Central memory CD4-positive, alpha-beta T cell (primary cell): ENCODE measurements around the gene WDFY3.

ENCODE experiments used
- DNase-seq: peaks from one replicate; pipeline ENCODE4 v3.0.0; 2022

WDFY3 gene

GRCh38 chr4:84786478-84786877 lies 180.0 kb downstream of the WDFY3 start:
- no peak for DNase-seq

DNA sequence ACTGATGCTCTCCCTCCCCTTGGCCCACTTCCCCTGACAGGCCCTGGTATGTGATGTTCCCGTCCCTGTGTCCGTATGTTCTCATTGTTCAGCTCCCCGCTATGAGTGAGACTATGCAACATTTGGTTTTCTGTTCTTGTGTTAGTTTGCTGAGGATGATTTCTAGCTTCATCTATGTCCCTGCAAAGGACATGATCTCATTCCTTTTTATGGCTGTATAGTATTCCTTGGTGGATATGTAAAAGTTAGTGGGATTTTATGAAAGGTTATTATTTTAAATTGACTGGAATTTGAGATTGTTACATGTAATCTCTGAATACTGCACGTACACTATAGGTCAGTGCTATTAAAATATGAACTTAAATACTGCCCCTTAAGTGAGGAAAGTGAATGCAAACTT lies 184.0 kb downstream of the WDFY3 start:
- DNase-seq: no peak

DNA sequence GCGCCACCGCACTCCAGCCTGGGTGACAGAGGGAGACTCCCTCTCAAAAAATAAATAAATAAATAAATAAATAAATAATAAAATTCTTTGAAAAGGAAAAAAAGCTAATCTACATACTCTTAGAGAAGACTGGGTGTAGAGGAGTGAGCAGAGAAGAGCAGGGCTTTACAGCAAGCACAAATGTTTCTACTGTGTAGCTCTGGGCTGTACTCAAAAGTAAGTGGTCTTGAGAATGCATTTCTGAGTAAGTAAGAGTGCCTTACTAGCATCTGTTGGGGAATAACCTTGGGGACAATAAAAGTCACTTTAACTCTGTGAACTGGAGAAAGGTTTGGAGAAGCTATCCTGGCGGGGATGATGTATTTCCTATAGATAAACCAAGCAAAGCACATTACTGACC lies 185.8 kb downstream of the WDFY3 start:
- DNase-seq: no peak

GRCh38 chr4:84778041-84778440 lies 188.4 kb downstream of the WDFY3 start:
- DNase-seq: no peak

GRCh38 chr4:84767168-84767567 lies 199.3 kb downstream of the WDFY3 start:
- no peak for DNase-seq

GRCh38 chr4:84753321-84753972 lies 213.0 kb downstream of the WDFY3 start:
- DNase-seq: no peak

GRCh38 chr4:84751707-84752106 lies 214.8 kb downstream of the WDFY3 start:
- no peak for DNase-seq

- DNase-seq: no peak
These were observed 215.6 kb downstream of the WDFY3 start for GRCh38 chr4:84750960-84751283.

DNA sequence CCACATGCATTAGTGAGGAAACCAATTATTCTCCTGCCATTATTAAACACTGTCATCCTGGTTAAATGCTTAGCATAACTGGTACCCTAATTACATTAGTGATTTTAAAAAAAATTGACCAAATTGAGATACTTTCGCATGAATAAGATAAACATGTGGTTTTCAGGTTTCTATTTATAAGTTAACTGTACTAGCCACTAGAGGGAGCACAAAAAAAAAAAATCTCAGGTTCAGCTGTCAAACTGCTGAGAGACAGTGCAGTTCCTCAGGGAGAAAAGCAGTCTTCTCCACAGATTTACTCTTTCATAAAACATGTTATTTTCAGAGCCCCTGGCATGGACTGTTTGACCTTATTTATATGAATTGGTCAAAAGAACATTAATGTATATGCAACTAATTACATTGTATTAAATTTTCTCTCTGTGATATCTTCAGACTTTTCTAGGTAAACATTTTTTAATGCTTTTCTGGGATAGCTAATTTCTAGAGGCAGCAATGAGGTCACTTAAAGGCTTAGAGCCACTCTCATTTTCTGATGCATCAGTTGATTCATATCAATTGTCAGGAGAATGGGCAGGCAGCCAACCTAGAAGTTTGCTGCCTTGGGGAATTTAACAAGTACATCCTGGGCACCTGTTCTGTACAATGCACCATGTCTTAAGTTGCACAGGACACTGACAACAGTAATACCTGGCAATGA lies 216.1 kb downstream of the WDFY3 start:
- DNase-seq: peak; percentile 6

- no peak for DNase-seq
These were observed 226.4 kb downstream of the WDFY3 start for GRCh38 chr4:84740057-84740456.

DNA sequence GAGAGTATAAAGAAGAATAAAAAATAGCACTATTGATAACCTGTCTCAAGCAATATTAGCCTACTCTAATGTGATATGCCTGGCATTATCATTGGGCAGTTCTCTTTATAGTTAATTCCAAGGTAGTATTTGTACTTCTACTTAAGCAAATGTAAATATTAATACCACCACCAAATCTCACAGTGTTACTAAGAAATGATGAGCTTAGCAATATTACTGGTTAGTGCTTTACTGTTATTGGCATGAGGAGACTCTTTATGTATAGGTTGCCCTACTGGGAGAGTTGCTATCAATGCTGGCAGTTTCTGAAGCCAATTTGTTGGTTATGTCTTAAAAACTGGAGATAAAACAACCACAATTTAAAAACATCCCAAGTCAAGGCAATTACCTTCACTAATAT lies 227.9 kb downstream of the WDFY3 start:
- DNase-seq: no peak

DNA sequence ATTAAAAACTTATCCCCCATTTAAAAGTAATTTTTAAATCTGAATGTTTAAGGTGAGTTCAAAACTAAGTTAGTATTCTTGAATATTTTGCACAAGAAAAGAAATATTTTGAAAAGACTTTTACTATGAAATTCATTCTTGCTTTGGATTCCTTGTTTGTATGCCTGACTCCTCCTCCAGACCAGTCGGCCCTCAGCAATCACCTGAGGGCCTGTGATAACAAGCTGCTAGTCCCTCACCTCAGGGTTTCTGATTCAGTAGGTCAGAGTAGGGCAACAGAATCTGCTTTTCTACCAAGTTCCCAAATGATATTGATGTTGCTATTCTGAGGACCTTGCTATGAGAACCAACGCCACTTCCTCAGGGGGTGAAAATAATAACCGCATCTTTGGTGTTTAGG lies 228.8 kb downstream of the WDFY3 start:
- no peak for DNase-seq

- DNase-seq: no peak
These were observed 232.5 kb downstream of the WDFY3 start for GRCh38 chr4:84734037-84734436.

- no peak for DNase-seq
These were observed 233.0 kb downstream of the WDFY3 start for GRCh38 chr4:84733343-84734033.

DNA sequence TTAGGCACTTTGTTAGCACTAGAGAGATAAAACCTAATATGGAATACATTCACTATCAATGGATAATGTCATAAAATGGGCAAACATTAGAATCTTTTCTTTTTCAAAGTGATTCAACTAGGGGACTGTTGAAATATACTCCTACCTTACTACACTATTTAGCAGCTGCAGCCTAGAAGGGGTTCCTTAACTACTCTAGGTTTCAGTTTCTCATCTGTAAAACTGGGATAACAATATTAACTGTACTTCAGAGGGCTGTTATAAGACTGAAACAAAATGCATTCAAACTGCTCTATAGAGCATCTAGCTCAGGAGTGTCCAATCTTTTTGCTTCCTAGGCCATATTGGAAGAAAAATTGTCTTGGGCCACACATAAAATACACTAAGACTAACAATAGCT lies 236.1 kb downstream of the WDFY3 start:
- DNase-seq: no peak

DNA sequence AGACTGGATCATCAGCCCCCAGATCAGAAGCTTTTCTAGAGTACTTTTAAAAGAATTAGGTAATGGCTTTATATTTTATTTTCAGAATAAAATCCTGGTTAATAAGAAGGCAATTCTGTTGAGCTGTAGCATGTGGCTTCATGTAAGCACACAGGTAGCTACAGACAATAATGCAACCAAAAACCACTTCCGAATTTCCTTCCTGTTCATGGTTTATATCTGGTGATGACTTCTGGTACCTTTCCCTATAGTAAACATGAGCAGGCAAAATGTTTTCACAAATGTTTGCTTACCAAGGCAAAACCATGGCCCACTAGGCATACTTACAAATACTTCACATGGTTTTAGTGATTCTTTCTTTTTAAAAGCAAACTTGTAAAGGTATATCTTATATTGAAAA lies 239.0 kb downstream of the WDFY3 start:
- DNase-seq: no peak

- no peak for DNase-seq
These were observed 240.1 kb downstream of the WDFY3 start for GRCh38 chr4:84726356-84726755.

DNA sequence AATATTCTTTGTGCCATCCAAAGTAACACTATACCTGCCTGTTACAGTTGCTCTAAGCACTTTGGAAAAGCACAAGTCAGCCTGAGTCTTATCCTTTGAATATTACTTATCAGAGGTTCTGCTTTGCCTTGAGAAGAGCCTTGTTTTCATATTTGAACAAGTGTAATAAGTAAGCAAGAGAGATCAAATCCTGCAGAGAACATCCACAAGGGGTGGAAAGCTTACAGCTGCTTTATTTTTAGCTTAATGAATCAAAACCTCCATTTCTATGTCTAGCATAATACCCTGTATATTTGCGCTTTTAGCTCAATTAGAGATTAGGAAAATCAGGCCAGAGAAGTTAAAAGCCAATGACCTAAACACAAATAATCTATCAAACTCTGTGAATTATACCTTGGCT lies 243.8 kb downstream of the WDFY3 start:
- no peak for DNase-seq

GRCh38 chr4:84719115-84719514 lies 247.4 kb downstream of the WDFY3 start:
- no peak for DNase-seq

- no peak for DNase-seq
These were observed 247.8 kb downstream of the WDFY3 start for GRCh38 chr4:84718699-84719098.

GRCh38 chr4:84710548-84710947 lies 255.9 kb downstream of the WDFY3 start:
- no peak for DNase-seq

DNA sequence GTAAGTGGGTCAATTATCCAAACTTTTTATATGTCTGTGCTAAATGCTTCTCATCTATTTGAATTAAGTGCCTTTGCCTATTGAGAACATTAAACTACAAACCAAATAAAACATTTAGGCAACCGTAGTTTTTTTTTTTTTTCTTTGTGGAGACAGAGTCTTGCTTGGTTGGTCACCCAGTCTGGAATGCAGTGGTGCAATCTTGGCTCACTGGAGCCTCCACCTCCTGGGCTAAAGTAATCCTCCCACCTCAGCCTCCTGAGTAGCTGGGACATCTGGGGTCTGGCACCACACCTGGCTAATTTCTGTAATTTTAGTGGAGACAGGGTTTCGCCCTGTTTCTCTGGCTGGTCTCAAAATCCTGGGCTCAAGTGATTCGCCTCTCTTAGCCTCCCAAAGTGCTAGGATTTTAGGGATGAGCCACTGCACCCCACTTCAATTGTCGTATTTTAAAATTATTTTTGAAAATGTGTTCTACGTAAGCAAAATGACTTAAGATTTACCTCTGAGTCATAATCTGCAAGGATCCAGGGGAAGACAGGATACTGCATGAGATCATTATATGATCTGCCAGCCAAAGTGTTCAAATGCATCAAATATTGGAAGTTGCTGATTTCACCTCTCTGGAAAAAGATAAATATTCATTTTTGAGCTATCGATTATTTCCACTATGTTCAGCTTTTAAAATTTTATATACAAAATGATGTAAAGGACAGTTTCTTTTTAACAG lies 257.9 kb downstream of the WDFY3 start:
- DNase-seq: no peak

DNA sequence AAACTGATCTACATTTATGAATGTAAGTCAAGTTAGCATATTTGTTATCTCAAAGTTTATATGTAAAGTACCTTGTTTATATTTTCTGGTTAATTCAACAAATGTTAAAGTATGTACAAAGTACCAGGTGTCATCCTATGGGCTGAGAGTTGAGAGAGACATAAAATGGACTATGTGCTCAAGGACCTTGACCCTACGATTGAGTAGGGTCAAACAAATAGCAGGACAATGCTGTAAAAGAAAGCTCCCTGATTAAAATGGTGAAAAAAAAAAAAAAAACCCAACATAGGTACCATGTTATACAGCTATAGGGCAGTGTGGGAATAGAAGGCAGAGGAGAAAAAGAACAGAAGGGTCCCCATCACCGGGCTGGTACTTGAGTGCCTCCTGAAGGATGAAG lies 260.2 kb downstream of the WDFY3 start:
- no peak for DNase-seq
